GM21360 (cell line): ENCODE data around the gene GPRASP2.
"Not testable (repeated sequence)": the region's sequence is repeated elsewhere in the genome, so short reads cannot be mapped to it uniquely, and the experiment has no call there.

Source experiments
- ATAC-seq: cut with Tn5 transposase; IDR thresholded peaks from one replicate; pipeline ENCODE4 v1.9.1; 2021; ENCODE audit warnings: mild to moderate bottlenecking, moderate library complexity; ENCODE audit not compliant: unreplicated experiment

GPRASP2 gene

GRCh38 chrX:102712216-102712966 is at the start of gene GPRASP2:
TSS of gene GPRASP2 (plus strand) at chrX:102712448. CDS start at chrX:102714870, 2,422 bp downstream.
- no peak for ATAC-seq

- not testable (repeated sequence) for ATAC-seq
Observed at GRCh38 chrX:102663820-102664219, 48.4 kb upstream of the GPRASP2 start.

GRCh38 chrX:102667034-102667433 is 45.2 kb upstream of the GPRASP2 start:
- ATAC-seq, result not testable (repeated sequence)

DNA sequence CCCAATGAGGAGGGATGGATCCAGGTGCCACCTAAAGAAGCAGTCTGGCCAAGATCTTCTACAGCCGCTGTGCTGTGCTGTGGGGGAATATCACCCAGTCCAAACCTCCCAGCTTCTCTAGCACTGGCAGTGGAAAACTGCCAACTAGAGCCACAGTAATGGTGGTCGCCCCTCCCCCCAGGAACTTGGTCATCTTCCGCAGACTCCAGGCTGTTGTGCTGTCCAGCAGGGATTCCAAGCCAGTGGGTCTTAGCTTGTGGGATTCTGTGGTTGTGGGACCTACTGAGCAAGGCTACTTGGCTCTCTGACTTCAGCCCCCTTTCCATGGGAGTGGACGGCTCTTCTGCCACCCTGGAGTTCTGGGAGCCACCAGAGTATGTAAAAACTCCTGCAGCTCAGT is 42.7 kb upstream of the GPRASP2 start:
- no peak for ATAC-seq

GRCh38 chrX:102672856-102673255 is 39.4 kb upstream of the GPRASP2 start:
- ATAC-seq, result no peak

DNA sequence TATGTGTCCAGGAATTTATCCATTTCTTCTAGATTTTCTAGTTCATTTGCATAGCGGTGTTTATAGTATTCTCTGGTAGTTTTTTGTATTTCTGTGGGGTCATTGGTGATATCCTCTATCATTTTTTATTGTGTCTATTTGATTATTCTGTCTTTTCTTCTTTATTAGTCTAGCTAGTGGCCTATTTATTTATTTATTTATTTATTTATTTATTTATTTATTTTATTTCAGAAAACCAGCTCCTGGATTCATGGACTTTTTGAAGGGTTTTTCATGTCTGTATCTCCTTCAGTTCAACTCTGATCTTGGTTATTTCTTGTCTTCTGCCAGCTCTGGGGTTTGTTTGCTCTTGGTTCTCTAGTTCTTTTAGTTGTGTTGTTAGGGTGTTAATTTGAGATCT is 34.8 kb upstream of the GPRASP2 start:
- not testable (repeated sequence) for ATAC-seq

GRCh38 chrX:102684772-102685520 is 27.3 kb upstream of the GPRASP2 start:
- ATAC-seq, result no peak

- no peak for ATAC-seq
Observed at GRCh38 chrX:102694749-102695148, 17.5 kb upstream of the GPRASP2 start.

- ATAC-seq, result no peak
Observed at GRCh38 chrX:102696306-102696705, 15.9 kb upstream of the GPRASP2 start.

DNA sequence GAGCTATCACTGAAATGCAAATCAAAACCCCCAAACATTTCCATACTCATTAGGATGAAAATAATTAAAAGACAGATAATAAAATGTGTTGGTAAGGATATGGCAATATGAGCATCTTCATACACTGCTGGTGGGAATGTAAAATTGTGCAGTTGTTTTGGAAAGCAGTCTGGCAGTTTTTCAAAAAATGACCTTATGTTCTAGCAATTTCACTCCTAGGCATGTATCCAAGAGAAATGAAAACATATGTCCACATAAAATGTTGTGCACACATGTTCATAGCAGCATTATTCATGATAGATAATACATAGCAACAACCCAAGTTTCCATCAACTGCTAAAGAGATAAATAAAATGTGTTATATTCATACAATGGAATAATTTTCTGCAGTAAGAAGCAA is 14.8 kb upstream of the GPRASP2 start:
- ATAC-seq, result no peak

DNA sequence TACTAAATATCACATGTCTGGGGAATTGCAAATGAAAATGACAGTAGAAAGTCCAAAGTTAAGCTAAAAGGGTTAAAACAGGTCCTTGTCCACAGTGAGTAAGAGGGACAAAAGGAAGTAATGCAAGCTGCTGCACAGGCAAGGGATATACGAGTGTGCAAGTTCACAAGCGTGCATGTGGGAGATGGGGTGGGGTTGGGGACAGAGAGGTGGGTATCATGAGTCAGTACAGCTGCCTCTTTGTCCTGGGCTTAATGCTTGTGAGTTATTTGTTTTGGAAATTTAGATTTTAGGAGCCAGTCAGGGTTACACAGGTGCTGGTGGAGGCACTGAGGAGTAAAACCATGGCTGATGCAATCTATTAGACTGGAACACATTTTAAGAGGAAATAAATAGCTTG is 3.3 kb upstream of the GPRASP2 start:
- ATAC-seq, result no peak

DNA sequence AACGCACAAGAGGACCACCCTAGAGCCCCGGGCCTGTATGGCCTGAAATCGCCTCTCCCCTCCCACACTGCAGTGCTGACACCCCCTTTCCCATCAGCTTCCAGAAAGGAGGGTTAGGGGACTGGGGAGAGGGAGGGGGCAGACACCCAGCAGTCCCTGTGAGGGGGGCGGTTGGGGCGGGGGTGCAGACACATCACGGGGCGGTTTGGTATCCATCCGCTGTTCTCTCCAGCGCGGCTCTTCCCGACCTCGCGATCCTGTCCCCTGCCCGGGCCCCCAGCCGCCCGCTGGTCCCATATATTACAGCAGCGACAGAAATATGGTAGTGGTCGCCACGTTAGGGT is 404 bp upstream of the GPRASP2 start:
- no peak for ATAC-seq

- ATAC-seq, result no peak
Observed at GRCh38 chrX:102712981-102713625, 855 bp downstream of the GPRASP2 start.

- ATAC-seq, result no peak
Observed at GRCh38 chrX:102714994-102715393, 2.7 kb downstream of the GPRASP2 start.

- ATAC-seq, result no peak
Observed at GRCh38 chrX:102715967-102716366, 3.7 kb downstream of the GPRASP2 start.

DNA sequence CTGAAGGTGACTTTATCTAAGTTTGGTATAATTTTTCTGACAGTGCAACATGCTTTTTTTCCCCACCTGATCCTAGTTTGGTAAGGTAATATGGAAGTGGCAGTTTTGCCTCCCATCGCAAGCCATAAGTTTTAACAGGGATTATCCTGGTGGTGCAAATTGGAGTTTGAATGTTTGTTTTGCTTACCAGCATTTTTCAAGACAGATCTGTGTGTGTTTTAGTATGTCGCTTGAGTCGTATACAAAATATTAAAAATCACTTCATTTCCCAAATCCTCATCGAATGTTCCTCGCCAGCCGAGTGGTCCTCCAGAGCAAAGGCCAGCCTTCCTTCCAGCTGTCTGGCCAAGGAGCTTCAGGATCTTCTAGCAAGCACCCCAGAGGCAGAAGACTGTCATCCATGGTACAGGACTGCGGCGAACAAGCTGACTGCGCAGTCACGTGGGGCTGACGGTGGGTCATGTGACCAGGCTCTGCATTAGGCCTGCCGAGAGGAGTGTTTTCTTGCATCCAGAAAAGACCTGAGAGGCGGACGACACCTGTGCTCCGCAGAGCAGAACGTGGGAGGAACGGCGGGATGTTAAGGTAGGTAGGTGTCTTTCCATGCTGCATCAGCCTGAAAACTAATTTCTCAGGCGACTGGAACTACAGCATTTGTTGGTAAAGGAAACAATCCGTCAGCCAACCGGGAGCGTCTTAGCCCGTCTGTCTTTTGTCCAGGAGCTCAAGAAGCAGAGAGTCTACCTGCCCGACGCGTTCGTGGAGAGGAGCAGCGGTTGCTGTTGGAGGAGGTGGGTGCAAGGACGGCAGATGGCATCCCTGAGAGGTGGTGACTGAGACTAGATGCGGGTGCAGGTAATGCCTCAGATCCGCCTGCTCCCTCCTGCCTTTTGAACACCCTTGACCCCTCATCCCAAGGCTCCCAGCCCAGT is 8.3 kb downstream of the GPRASP2 start, which contains the start of gene GPRASP3:
GPRASP3 (plus strand) TSS at position 507 of the 932 bp plus-strand sequence. CDS start 28,253 bp downstream, outside the sequence.
- ATAC-seq, result peak; percentile 97

DNA sequence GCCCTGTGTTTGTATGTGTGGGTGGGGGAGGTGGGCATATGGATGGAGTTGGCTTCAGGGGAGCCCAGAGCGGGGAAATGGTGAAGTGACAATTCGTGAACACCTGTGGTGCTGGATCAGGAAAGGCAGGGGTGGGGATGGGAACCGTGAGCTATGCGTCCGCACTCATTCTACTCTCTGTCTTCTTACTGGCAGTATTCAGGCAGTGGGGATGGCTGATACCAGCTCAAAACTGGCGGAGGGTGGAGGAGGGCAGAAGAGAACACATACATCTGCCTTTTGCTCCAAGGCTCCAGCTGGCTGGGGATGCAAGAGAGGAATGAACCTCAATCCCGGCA is 8.9 kb downstream of the GPRASP2 start:
- ATAC-seq, result peak; percentile 9

DNA sequence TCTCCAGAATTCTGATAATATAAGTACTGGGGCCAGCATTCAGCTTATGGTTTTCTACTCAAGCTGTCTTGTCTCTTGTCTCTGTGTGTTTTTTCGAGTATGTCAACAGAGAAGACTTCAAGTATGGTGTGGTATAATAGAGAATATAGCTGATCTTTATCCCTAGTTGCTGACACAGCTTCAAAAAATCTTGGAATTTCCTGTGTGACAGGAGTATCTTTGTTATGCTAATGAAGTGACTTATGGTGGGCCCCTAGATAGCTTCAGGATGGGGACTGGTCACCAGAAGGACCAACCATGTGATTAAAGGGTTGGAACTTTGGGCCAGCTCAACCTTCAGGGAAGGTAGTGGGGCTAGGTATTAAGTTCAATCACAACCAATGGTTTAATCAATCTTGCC is 11.2 kb downstream of the GPRASP2 start:
- no peak for ATAC-seq

- no peak for ATAC-seq
Observed at GRCh38 chrX:102727761-102728160, 15.5 kb downstream of the GPRASP2 start.

DNA sequence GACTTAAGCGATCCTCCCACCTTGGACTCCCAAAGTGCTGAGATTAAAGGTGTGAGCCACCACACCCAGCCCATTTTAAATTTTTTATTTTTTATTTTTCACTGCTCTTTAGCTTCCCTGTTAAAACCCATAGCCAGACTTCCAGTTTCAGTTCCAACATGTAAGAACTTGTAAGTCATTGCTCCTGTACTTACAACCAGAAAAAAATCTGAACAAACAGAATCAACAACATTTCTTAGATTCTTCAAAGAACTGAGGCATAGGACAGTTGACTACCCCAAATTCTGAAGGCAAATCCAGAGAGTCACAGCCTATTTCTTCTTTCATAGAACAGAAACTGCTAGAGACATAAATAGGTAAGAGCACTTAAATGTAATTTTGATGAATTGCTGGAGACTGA is 16.4 kb downstream of the GPRASP2 start:
- ATAC-seq, result no peak

DNA sequence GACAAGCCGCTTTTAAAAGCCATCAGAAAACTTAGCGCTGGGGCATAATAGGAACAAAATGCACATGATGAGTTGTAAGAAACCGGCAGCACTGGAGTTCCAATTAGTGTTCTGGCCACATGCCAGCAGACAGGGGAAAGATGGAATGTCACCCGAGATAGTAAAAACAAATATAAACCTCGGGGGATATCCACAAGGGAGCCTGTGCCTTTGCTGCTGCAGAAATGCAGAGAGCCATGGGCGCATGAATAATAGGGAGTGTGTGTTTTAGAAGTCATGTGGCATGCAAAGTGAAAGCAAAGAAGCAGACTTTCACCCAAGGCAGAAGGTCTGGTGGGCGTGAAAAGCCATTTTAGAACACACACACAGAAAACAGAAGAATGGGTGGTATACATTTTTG is 27.4 kb downstream of the GPRASP2 start:
- ATAC-seq, result no peak
